A549 treated with AZD9567 at 1 μM for 4 hours (cell line): Measurements from ENCODE around the gene ABLIM2. TPM values are rescaled to one million over a fixed set of nuclear protein-coding genes. Genes with fewer than 3 reads are reported as not detected.

Source experiments
- total RNA-seq: library from RNA; stranded (reverse); fragments of 200-300 nt; extraction: Qiagen RNA extraction; gene quantifications from 5 replicates; pipeline ENCODE4 v1.2.3, GENCODE V29; 2022; ENCODE audit not compliant: insufficient read depth

ABLIM2 gene
- 3.9 to 7.5 TPM (median 5.3 TPM) in 5 replicates for total RNA-seq

DNA sequence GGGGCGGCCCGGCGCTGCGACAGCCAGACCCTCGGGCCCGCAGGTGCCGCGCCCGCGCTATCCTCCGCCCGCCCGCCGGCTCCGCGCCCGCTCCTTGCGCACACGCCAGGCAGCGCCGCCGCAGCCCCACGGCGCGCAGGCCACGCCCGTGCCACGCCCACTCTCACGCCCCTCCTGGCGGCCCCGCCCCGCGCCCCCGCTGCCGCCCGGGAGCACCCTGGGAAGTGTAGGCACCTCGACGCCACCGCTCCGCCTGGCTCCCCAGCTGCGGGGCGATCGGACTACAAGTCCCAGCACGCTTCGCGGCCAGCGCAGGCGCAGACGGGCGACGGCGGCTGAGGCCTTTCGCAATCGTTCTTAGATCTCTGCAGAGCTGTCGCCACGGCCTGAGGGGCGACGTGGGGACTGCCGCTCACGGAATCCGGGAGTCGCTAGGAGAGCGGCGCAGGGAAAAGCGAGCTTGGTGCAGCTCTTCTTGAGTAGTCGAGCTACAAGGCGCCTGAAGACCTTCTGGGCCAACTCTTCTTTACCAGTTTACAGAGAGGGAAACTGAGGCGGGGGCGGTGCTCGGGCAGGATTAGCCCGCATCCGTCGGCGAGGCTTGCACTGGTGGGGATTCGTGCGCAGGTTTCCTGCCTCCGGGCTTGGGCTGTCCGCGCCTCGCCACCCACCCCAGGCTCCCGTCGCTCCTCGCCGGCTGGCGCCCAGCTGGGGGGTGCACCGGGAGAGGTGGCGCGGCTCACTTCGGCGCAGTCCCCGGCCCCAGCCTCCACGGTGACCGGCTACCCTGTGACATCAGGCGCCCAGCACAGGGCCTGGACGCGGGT lies at the start of gene ABLIM2:
Gene ABLIM2 (minus strand): TSS at position 104 of the 827 bp plus-strand sequence. CDS start 124 bp downstream, outside the sequence.

DNA sequence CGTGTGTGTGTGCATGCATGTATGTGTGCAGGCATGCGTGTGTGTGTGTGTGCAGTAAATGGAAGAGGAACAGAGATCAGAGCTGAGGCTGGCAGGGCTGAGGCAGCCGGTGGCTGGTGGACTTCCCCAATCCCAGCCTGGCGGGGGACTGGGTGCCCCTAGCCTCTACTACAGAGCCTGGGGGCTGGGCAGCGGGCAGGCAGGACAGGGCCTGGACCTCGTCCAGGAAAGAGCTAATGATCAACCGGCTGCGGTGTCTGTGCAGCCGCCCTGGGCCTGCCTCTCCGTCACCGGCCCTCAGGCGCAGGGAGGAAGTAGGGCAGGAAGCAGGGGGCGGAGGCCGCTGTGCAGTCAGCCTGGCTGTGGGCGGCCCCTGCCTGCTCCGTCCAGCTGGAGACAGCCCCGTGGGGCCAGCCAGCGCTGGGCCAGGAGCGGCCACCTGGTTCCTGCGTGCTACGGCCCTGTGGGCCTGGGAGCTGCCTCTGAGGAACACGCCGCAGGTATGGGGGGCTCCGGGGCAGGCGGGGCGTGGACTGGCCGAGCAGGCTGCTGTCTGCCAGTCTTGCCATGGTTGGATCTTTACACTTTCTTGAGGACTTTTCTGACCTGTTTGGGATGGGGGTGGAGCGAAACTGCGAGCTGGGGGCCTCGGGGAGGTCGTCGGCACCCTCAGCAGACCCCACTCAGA lies 40.4 kb upstream of the ABLIM2 start, which contains the start of gene SH3TC1:
Gene SH3TC1 (plus strand): TSS at position 385 of the 688 bp plus-strand sequence. CDS start 5,905 bp downstream, outside the sequence.

GRCh38 chr4:7939377-7940108 lies 219.1 kb downstream of the ABLIM2 start, which contains the start of gene AFAP1:
Gene AFAP1, minus strand, starts transcription at chr4:7939861. Its CDS starts 67,783 bp downstream, at chr4:7872078.

Other genes starting within 250 kb of the ABLIM2 start
- 16.4 to 20.7 TPM (median 19.8 TPM) in 5 replicates for gene AFAP1, start 219.0 kb downstream of the ABLIM2 start, total RNA-seq
- 10.3 to 17.0 TPM (median 16.0 TPM) in 5 replicates for gene SH3TC1, start 40.5 kb upstream of the ABLIM2 start, total RNA-seq
- 10.8 to 19.6 TPM (median 17.2 TPM) in 5 replicates for gene HTRA3, start 110.9 kb upstream of the ABLIM2 start, total RNA-seq